K562 (cell line): ENCODE measurements around the gene LRRC74B. TPM values are rescaled to one million over a fixed set of nuclear protein-coding genes. Genes with fewer than 3 reads are reported as not detected.

Experiments used
- ELK1 ChIP-seq: sonication (generic); formaldehyde crosslinking; IDR thresholded peaks from 2 replicates; pipeline ENCODE4 v1.8.1; 2022; ENCODE audit warnings: missing genetic modification reagents
- FOXJ3 ChIP-seq: sonication (generic); formaldehyde crosslinking; IDR thresholded peaks from 2 replicates; pipeline ENCODE4 v1.4.0; 2020; ENCODE audit warnings: mild to moderate bottlenecking, missing genetic modification reagents
- NFATC3 ChIP-seq: fragments of 450-650 bp; IDR thresholded peaks from 2 replicates; pipeline ENCODE4 v1.6.1; 2017; ENCODE audit warnings: mild to moderate bottlenecking
- RBBP5 ChIP-seq: fragments of 200-600 bp; sonication (generic); IDR thresholded peaks from 2 replicates; pipeline ENCODE4 v1.6.1; 2012; ENCODE audit warnings: borderline replicate concordance, mild to moderate bottlenecking, low read length, control low read depth, inconsistent platforms; ENCODE audit not compliant: insufficient read depth, poor library complexity, severe bottlenecking
- TBL1XR1 ChIP-seq, 2 experiments: IDR thresholded peaks; 2 replicates each; pipeline ENCODE4 v1.6.1; 2012; ENCODE audit warnings: improper control_type of control experiment in 2 of 2, low read length in 2 of 2, mild to moderate bottlenecking in 1 of 2
- THRB ChIP-seq: fragments of 450-650 bp; formaldehyde crosslinking; conservative IDR thresholded peaks from 2 replicates; pipeline ENCODE4 v1.4.0; 2022; ENCODE audit warnings: mild to moderate bottlenecking, missing genetic modification characterization
- ZBTB49 ChIP-seq: sonication (generic); formaldehyde crosslinking; IDR thresholded peaks from 2 replicates; pipeline ENCODE4 v1.8.0; 2022; ENCODE audit warnings: missing genetic modification reagents, mild to moderate bottlenecking, borderline replicate concordance
- ZNF274 ChIP-seq: IDR thresholded peaks from 2 replicates; pipeline ENCODE4 v1.6.1; 2011; ENCODE audit warnings: low read depth, mild to moderate bottlenecking, low read length, moderate library complexity, borderline replicate concordance
- ZNF398 ChIP-seq: fragments of 250-450 bp; sonication (Bioruptor Pico); IDR thresholded peaks from 2 replicates; pipeline ENCODE4 v1.8.0; 2021; ENCODE audit warnings: moderate library complexity, mild to moderate bottlenecking, inconsistent platforms
- ZNF707 ChIP-seq: fragments of 250-450 bp; sonication (Bioruptor Pico); conservative IDR thresholded peaks from 2 replicates; pipeline ENCODE4 v1.8.0; 2022; ENCODE audit warnings: inconsistent platforms, mild to moderate bottlenecking, moderate library complexity
- polyA plus RNA-seq, 8 experiments: library from polyadenylated mRNA; depleted of rRNA in 4 of 8; stranded (reverse) in 5 of 8; unstranded in 3 of 8; fragments of >200 nt; fragmentation: Nextera tagmentation in 2 of 8; fragmentation: Illumina TruSeq in 1 of 8; extraction: Ambion mirVana in 2 of 8; extraction: Trizol in 1 of 8; gene quantifications; 2 replicates each; pipeline versions ENCODE4 v1.2.1 to v1.2.3, GENCODE V29; 2011 to 2014; ENCODE audit warnings: inconsistent platforms in 1 of 8, missing spikeins in 1 of 8
- total RNA-seq, 7 experiments: library from RNA; depleted of rRNA in 6 of 7; stranded (reverse); fragments of >200 nt in 6 of 7; fragmentation: Illumina TruSeq in 2 of 7; extraction: Trizol in 2 of 7; gene quantifications; 2 replicates each; pipeline versions ENCODE4 v1.2.1 to v1.2.3, GENCODE V29; 2011 to 2021; ENCODE audit warnings: low replicate concordance in 1 of 7

Gene LRRC74B
- total and polyA plus RNA-seq, 9 of the 15 experiments (the other 6 are each of a cell fraction or from before 2014, with no cell fraction given), result not detected

- TF ChIP-seq ZNF398 (CRISPR knock-in tag) (no peak), ZNF707 (peak; percentile 45; the same call in 1 of the 2 replicates), NFATC3 (no peak), FOXJ3 (no peak), ZBTB49 (CRISPR knock-in tag) (no peak), ZNF274 (0 out of 2 replicates have a peak, but pooled peaks have one; percentile 16), ELK1 (no peak), RBBP5 (no peak), TBL1XR1 (IDR thresholded peaks at IDR 0.05; ENCODE audit: low read length in 2 of 2) (no peak), THRB (CRISPR knock-in tag) (peak; percentile 48; the same call in 1 of the 2 replicates)
Measured at GRCh38 chr22:21000987-21001600, 44.7 kb upstream of the LRRC74B start (continued).
